Memory B cell (primary cell): ENCODE data around the gene DDX27.
"Not testable (repeated sequence)": the region's sequence is repeated elsewhere in the genome, so short reads cannot be mapped to it uniquely, and the experiment has no call there.

Experiments
- ATAC-seq: fragments of 150-1000 bp; cut with Tn5 transposase; 2 replicates; pipeline ENCODE4 v1.10.0; 2021; ENCODE audit warnings: low read depth, mild to moderate bottlenecking, moderate library complexity
- DNase-seq, 2 donors: peaks; one replicate each; pipeline ENCODE4 v3.0.0; 2022; ENCODE audit warnings: low spot score in 2 of 2
- H3K27ac Mint-ChIP-seq: one replicate; pipeline ENCODE4 v1.8.0; 2022; ENCODE audit warnings: mild to moderate bottlenecking, moderate library complexity, mixed read lengths
- H3K27me3 Mint-ChIP-seq: one replicate; pipeline ENCODE4 v1.8.0; 2022; ENCODE audit warnings: mixed read lengths
- H3K36me3 Mint-ChIP-seq: one replicate; pipeline ENCODE4 v1.8.0; 2022; ENCODE audit warnings: mild to moderate bottlenecking, mixed read lengths
- H3K4me1 Mint-ChIP-seq: one replicate; pipeline ENCODE4 v1.8.0; 2022; ENCODE audit warnings: mixed read lengths
- H3K4me3 Mint-ChIP-seq: one replicate; pipeline ENCODE4 v1.8.0; 2022; ENCODE audit warnings: mild to moderate bottlenecking, moderate library complexity, mixed read lengths
- H3K9me3 Mint-ChIP-seq: one replicate; pipeline ENCODE4 v1.8.0; 2022; ENCODE audit warnings: mixed read lengths

The DDX27 gene

DNA sequence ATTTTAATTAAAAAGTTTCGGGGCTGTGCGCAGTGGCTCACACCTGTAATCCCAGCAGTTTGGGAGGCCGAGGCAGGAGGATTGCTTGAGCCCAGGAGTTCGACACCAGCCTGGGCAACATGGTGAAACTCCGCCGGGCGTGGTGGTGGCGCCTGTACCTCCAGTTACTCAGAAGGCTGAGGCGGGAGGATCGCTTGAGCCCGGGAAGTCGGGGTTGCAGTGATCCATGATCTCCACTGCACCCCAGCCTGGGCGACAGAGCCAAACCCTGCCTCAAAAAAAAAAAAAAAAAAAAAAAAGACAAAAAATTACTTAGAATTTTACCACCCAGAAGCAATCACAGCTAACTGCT, 501 bp upstream of the DDX27 start:
- Mint-ChIP-seq H3K27ac (peak overlapping the region; percentile 99), H3K4me1 (peaks cover 14% of the 10 kb centered on the region)
- ATAC-seq, H3K27me3 Mint-ChIP-seq, H3K4me3 Mint-ChIP-seq, H3K36me3 Mint-ChIP-seq, DNase-seq, H3K9me3 Mint-ChIP-seq: not testable (repeated sequence)

DNA sequence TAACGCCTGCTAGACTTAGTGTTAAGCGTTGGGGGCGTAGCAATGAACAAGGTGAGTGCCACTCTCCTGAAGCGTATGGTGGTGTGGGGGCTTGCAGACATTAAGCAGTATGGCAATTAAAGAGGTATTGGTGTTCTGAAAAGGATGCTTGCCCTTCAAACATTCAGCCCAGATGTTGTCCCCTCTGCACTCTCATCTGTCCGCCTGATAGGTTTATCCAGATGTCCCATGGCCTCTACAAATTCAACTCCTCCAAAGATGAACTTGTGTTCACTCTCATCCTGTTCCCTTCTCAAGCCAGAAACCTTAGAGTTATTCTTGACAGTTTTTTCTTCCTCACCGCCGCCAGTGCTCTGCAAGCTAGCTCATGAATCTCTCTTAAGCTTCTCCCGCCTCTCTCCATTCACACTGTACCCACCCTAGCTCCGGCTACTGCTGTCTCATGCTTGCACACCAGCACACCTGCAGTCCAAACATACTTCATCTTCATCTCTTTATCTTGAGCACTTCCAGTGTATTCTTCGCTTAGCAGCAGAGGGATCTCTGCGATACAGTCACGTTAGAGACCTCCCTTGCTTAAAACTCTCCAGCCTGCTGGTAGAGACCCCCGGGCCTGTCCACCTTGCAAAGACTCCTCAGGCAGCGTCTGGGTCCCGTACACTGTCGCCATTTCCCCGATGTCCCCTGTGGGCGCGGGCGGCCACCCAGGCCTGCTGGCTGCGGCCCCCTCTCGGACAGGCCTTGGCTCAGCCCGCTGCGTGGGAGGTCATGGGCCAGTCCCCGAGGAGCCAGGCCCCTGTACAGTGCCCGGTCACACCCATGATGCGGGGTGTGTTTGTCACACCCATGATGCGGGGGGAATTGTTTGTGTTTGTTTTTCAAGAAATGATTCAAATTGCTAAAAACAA, 962 bp downstream of the DDX27 start:
- Mint-ChIP-seq H3K4me1 (peaks cover 14% of the 10 kb centered on the region), H3K4me3 (peak overlapping the region; percentile 98), H3K27me3 (no peaks in the 10 kb centered on the region), H3K27ac (peak overlapping the region; percentile 99), H3K36me3 (peaks cover 11% of the 10 kb centered on the region), H3K9me3 (no peaks in the 10 kb centered on the region)
- ATAC-seq (no peak), DNase-seq (no peak)

DNA sequence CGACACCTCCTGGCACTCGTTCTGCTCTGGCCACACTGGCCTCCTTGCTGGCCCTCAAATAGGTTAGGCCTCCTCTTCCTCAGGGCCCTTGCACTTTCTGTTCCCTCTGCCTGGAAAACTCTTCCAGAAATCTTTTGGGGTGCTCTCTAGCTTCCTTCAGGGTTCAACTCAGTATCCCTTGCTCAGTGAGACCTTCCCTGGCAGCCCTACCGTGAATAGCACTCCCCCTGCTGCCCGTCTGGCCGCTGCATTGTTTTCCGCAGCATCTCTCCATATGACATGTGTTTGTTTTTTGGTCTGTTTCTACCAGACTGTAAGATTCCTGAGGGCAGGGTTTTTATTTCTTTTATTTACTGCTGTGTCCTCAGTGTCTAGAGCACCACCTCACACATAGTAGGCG, 6.7 kb downstream of the DDX27 start:
- no peaks in the 10 kb centered on the region for H3K9me3 Mint-ChIP-seq
- no peak overlapping the region for H3K27ac Mint-ChIP-seq
- no peaks in the 10 kb centered on the region for H3K27me3 Mint-ChIP-seq
- H3K4me3 Mint-ChIP-seq, result no peak overlapping the region
- H3K4me1 Mint-ChIP-seq, result peaks cover 13% of the 10 kb centered on the region
- ATAC-seq (no peak), DNase-seq (no peak)
- peaks cover 36% of the 10 kb centered on the region for H3K36me3 Mint-ChIP-seq

DNA sequence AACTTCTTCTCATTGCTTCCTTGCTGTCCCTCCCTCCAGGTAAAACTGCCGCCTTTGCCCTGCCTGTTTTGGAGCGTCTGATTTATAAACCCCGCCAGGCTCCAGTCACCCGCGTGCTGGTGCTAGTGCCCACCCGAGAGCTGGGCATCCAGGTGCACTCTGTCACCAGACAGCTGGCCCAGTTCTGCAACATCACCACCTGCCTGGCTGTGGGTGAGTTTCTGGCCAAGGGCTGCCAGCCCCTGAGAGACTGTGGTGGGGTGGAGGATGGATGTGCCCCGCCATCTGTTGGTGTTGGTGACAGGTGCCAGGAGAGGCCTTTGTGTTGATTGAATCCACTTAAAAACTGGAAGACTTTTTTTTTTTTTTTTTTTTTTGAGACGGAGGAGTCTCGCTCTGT, 9.5 kb downstream of the DDX27 start:
- no peak for DNase-seq
- H3K9me3 Mint-ChIP-seq, result no peaks in the 10 kb centered on the region
- peaks cover 41% of the 10 kb centered on the region for H3K36me3 Mint-ChIP-seq
- ATAC-seq, result no peak
- no peak overlapping the region for H3K27ac Mint-ChIP-seq
- H3K27me3 Mint-ChIP-seq, result no peaks in the 10 kb centered on the region
- no peak overlapping the region for H3K4me3 Mint-ChIP-seq
- peaks cover 17% of the 10 kb centered on the region for H3K4me1 Mint-ChIP-seq

DNA sequence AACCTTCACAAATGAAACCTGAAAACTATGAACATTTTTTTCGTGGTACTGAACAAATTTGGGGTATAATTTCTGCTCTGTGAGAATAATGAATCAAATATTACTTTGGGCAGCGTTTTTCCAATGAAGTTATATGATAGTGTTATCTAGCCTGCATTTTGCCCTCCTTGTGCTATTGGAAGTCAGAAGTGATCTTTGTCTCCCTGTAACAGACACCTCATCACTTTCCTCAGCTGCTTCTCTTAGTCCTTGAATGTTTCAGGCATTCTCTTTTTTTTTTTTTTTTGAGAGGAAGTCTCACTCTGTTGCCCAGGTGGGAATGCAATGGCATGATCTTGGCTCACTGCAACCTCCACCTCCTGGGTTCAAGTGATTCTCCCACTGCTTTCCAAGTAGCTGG, 10.2 kb downstream of the DDX27 start:
- H3K4me3 Mint-ChIP-seq, result no peak overlapping the region
- no peaks in the 10 kb centered on the region for H3K9me3 Mint-ChIP-seq
- peaks cover 17% of the 10 kb centered on the region for H3K4me1 Mint-ChIP-seq
- H3K36me3 Mint-ChIP-seq, result peaks cover 42% of the 10 kb centered on the region
- H3K27me3 Mint-ChIP-seq, result no peaks in the 10 kb centered on the region
- peak overlapping the region; percentile 90 for H3K27ac Mint-ChIP-seq
- DNase-seq (no peak), ATAC-seq (no peak)

DNA sequence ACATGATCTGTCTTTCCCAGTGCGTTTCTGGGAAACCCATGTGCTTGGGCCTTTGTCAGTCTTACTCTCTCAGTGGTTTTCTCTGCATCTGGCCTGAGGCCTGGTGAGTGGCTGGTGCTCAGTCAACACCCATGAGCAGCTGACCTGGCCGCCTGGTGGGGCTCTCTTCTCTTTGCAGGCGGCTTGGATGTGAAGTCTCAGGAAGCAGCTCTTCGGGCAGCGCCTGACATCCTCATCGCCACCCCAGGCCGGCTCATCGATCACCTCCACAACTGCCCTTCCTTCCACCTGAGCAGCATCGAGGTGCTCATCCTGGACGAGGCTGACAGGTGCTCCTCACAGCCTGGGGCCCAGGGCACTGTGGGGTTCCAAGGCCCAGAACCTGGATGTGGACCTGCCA, 10.8 kb downstream of the DDX27 start:
- Mint-ChIP-seq H3K36me3 (peaks cover 45% of the 10 kb centered on the region), H3K4me1 (peaks cover 17% of the 10 kb centered on the region), H3K9me3 (no peaks in the 10 kb centered on the region), H3K27me3 (no peaks in the 10 kb centered on the region), H3K4me3 (no peak overlapping the region), H3K27ac (peak overlapping the region; percentile 90)
- ATAC-seq, result no peak
- DNase-seq, result no peak

GRCh38 chr20:49230561-49231133, 11.4 kb downstream of the DDX27 start:
- Mint-ChIP-seq H3K27me3 (no peaks in the 10 kb centered on the region), H3K27ac (peak overlapping the region; percentile 90), H3K9me3 (no peaks in the 10 kb centered on the region), H3K4me1 (peaks cover 16% of the 10 kb centered on the region), H3K36me3 (peaks cover 44% of the 10 kb centered on the region), H3K4me3 (peak overlapping the region; percentile 44)
- peak in 1 of 2 donors; percentile 30 for DNase-seq
- ATAC-seq, result peak; percentile 97

- DNase-seq (no peak), ATAC-seq (no peak)
- Mint-ChIP-seq H3K4me1 (peaks cover 13% of the 10 kb centered on the region), H3K9me3 (no peaks in the 10 kb centered on the region), H3K36me3 (peaks cover 43% of the 10 kb centered on the region), H3K27ac (peak overlapping the region; percentile 90), H3K27me3 (no peaks in the 10 kb centered on the region), H3K4me3 (no peak overlapping the region)
These were observed 12.3 kb downstream of the DDX27 start for GRCh38 chr20:49231471-49231870.

DNA sequence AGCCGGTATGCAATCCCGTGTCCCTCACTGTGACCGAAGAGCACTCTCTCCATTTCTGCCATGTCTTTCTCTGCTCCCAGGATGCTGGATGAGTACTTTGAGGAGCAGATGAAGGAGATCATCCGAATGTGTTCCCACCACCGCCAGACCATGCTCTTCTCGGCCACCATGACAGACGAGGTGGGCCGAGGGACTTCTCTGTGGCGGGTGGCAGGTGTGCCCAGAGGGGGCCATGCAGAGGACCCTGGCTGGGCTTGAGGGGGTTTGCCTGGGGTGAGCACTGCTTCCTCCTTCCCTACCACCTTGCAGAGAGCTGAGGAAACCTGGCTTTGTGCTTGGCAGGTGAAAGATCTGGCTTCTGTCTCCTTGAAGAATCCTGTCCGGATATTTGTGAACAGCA, 14.0 kb downstream of the DDX27 start:
- Mint-ChIP-seq H3K27ac (no peak overlapping the region), H3K4me3 (no peak overlapping the region), H3K4me1 (peaks cover 16% of the 10 kb centered on the region), H3K9me3 (no peaks in the 10 kb centered on the region), H3K36me3 (peaks cover 48% of the 10 kb centered on the region), H3K27me3 (no peaks in the 10 kb centered on the region)
- ATAC-seq (no peak), DNase-seq (no peak)

GRCh38 chr20:49234831-49235230, 15.6 kb downstream of the DDX27 start:
- H3K9me3 Mint-ChIP-seq, result no peaks in the 10 kb centered on the region
- H3K4me3 Mint-ChIP-seq, result no peak overlapping the region
- DNase-seq (no peak), ATAC-seq (no peak)
- no peaks in the 10 kb centered on the region for H3K27me3 Mint-ChIP-seq
- H3K4me1 Mint-ChIP-seq, result peaks cover 16% of the 10 kb centered on the region
- H3K36me3 Mint-ChIP-seq, result peaks cover 47% of the 10 kb centered on the region
- no peak overlapping the region for H3K27ac Mint-ChIP-seq

- Mint-ChIP-seq H3K27me3 (no peaks in the 10 kb centered on the region), H3K36me3 (peaks cover 35% of the 10 kb centered on the region), H3K27ac (no peak overlapping the region), H3K4me1 (peaks cover 4% of the 10 kb centered on the region), H3K9me3 (no peaks in the 10 kb centered on the region), H3K4me3 (no peak overlapping the region)
- DNase-seq (no peak), ATAC-seq (no peak)
These were observed 17.1 kb downstream of the DDX27 start for GRCh38 chr20:49236301-49236700.

- H3K4me1 Mint-ChIP-seq, result peaks cover 3% of the 10 kb centered on the region
- H3K27me3 Mint-ChIP-seq, result no peaks in the 10 kb centered on the region
- H3K4me3 Mint-ChIP-seq, result no peak overlapping the region
- peaks cover 39% of the 10 kb centered on the region for H3K36me3 Mint-ChIP-seq
- ATAC-seq (no peak), DNase-seq (no peak)
- H3K27ac Mint-ChIP-seq, result peak overlapping the region; percentile 63
- H3K9me3 Mint-ChIP-seq, result no peaks in the 10 kb centered on the region
These were observed 18.3 kb downstream of the DDX27 start for GRCh38 chr20:49237531-49237930.

DNA sequence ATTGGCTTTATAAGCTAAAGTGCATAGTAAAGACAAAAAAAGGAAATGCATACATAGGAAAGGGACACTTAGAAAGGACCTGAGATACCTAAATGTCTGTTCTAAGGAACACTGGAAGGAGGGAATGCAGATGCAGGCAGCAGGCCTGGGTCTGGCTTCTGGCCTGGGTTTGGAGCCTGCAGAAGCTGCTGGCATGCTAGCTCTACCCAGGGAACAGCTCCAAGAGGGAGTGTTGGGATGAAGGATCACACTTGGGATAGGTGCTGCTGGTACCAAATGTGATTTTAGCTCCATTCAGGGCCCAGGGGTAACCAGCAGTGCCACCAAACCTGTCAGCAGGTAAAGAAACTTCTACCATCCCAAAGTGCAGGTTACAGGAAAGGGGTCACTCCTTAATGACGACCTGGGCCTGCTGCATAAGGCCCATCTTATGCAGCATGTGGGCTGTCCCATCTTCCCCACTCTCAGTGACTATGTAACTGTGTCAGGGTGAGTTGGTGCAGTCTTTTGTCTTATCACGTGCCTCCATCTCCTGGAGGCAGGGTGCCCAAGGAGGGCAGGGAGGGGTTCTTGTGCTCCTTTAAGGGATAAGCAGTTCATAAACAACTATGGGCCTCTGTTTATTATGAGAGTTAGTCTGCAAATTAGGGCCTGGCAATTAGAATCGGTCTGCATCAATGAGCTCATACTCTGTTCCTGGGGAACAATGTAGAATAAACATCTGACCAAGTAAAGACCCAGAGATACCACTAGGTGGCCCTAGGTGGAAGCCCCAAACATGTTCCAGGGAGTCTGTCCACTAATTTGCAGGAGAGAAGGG, 26.9 kb downstream of the DDX27 start:
- no peaks in the 10 kb centered on the region for H3K27me3 Mint-ChIP-seq
- no peak overlapping the region for H3K4me3 Mint-ChIP-seq
- DNase-seq, result peak in 1 of 2 donors; percentile 20
- peaks cover 24% of the 10 kb centered on the region for H3K36me3 Mint-ChIP-seq
- ATAC-seq, result peak; percentile 82
- H3K9me3 Mint-ChIP-seq, result no peaks in the 10 kb centered on the region
- H3K4me1 Mint-ChIP-seq, result peaks cover 4% of the 10 kb centered on the region
- peak overlapping the region; percentile 55 for H3K27ac Mint-ChIP-seq

GRCh38 chr20:49247169-49247723, 28.0 kb downstream of the DDX27 start:
- peak overlapping the region; percentile 11 for H3K27ac Mint-ChIP-seq
- DNase-seq (no peak), ATAC-seq (no peak)
- H3K9me3 Mint-ChIP-seq, result no peaks in the 10 kb centered on the region
- H3K4me3 Mint-ChIP-seq, result no peak overlapping the region
- H3K36me3 Mint-ChIP-seq, result peaks cover 21% of the 10 kb centered on the region
- H3K27me3 Mint-ChIP-seq, result no peaks in the 10 kb centered on the region
- H3K4me1 Mint-ChIP-seq, result peaks cover 4% of the 10 kb centered on the region
